ENCODE measurements around the gene PDGFRB.

The PDGFRB gene

DNA sequence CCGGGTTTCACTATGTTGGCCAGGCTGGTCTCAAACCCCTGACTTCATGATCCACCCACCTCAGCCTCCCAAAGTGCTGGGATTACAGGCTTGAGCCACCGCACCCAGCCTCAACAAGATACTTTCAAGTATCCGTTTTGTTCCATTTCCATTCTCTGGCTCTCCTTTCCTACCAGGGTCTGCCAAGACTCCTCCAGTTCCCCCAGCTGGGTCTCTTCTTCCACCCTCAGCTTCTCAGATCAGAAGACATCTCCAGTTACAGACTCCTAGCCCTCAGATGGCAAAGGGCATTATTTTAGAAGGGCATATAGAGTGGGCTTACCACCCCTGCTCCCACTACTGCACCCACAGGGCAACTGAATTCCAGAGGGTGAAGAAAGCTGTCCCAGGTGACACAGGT is 1.5 kb upstream of the PDGFRB start:
- H3K4me1 ChIP-seq (ENCODE audit: control insufficient read depth, insufficient read depth, low read length) = peaks cover 22% of the 10 kb centered on the region
- H3K27ac ChIP-seq (ENCODE audit: insufficient read depth, low read depth, low read length, poor library complexity, severe bottlenecking) = no peak overlapping the region
- H3K36me3 ChIP-seq (ENCODE audit: control insufficient read depth, insufficient read depth, low read length) = no peaks in the 10 kb centered on the region
- no peaks in the 10 kb centered on the region for H3K27me3 ChIP-seq (ENCODE audit: control insufficient read depth, insufficient read depth, low read length, poor library complexity, severe bottlenecking)
- no peaks in the 10 kb centered on the region for H3K9me3 ChIP-seq (ENCODE audit: control insufficient read depth, low read length)
- H3K4me3 ChIP-seq (ENCODE audit: insufficient read depth, low read depth, low read length) = no peak overlapping the region
- WGBS, 2 experiments = 92 to 93% methylated on average over 3 of the region's 3 CpGs

DNA sequence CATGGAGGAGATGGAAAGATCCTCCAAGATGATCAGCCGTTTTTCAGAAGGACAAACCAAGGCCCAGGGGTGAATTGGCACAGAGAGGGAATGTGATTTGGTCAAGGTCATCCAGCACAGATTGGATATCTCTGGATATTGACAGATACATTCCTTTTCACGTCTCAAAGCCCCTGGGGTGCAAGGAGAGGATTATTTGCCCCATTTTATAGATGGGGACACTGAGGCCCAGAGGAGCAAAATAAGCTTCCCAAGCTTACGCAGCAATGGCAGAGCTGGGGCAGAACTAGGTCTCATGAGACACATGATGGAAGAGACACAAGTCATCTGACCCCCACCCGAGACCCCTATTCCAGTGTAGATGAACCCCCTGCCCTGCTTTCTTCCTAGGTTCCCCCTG is 895 bp upstream of the PDGFRB start:
- H3K27ac ChIP-seq (ENCODE audit: insufficient read depth, low read depth, low read length, poor library complexity, severe bottlenecking) = no peak overlapping the region

DNA sequence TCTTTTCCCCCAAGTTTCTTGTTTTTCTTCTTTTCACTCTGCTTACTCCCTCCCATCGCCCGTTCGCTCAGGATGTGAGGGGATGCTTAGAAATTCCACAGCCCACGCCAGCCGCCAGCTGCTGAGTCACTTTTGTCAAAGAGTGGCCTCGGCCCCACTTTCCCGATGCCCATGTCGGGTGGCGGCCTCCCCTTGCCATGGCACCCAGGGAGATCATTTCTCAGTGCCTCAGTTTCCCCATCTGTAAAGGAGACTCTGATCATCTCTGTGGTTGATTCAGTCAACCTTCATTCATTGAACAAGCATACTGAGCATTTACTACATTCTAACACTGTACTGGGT is 353 bp upstream of the PDGFRB start:
- peaks cover 20% of the 10 kb centered on the region for H3K4me1 ChIP-seq (ENCODE audit: control insufficient read depth, insufficient read depth, low read length)
- no peaks in the 10 kb centered on the region for H3K9me3 ChIP-seq (ENCODE audit: control insufficient read depth, low read length)
- 46 to 49% methylated on average over 9 of the region's 9 CpGs for WGBS, 2 experiments
- no peaks in the 10 kb centered on the region for H3K27me3 ChIP-seq (ENCODE audit: control insufficient read depth, insufficient read depth, low read length, poor library complexity, severe bottlenecking)
- H3K36me3 ChIP-seq (ENCODE audit: control insufficient read depth, insufficient read depth, low read length) = no peaks in the 10 kb centered on the region
- no peak overlapping the region for H3K27ac ChIP-seq (ENCODE audit: insufficient read depth, low read depth, low read length, poor library complexity, severe bottlenecking)
- H3K4me3 ChIP-seq (ENCODE audit: insufficient read depth, low read depth, low read length) = peak overlapping the region; percentile 0

More for the DNA sequence above, 895 bp upstream of the PDGFRB start:
- Histone ChIP-seq H3K9me3 (ENCODE audit: control insufficient read depth, low read length) (no peaks in the 10 kb centered on the region), H3K4me3 (ENCODE audit: insufficient read depth, low read depth, low read length) (no peak overlapping the region), H3K27me3 (ENCODE audit: control insufficient read depth, insufficient read depth, low read length, poor library complexity, severe bottlenecking) (no peaks in the 10 kb centered on the region), H3K36me3 (ENCODE audit: control insufficient read depth, insufficient read depth, low read length) (no peaks in the 10 kb centered on the region), H3K4me1 (ENCODE audit: control insufficient read depth, insufficient read depth, low read length) (peaks cover 22% of the 10 kb centered on the region)
- WGBS, 2 experiments = 90 to 94% methylated on average over 4 of the region's 4 CpGs

DNA sequence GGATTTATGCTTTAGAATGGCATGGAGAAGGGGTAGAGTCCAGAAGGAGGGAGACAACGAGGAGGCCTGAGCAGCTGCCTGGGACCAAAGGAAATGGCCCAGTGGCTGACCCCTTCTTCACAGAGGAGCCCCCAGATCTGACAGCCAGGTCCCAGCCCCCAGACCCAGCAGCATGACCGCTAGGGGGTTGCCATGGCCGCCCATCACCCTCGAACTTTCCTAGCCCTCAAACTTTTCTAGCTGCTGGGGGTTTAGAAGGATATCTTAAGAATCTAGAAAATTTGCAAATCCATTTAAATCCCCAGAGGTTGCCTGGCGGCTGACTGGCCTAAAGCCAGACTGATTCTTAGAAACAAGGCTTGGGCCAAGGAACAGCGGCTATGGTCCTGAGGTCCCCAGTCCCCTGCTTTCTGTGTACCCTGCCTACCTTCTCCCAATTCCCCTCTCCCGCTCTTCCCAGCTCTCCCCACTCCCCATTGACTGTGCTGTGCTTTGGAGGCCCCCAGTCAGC is 972 bp downstream of the PDGFRB start:
- Histone ChIP-seq H3K4me1 (ENCODE audit: control insufficient read depth, insufficient read depth, low read length) (peaks cover 14% of the 10 kb centered on the region), H3K27ac (ENCODE audit: insufficient read depth, low read depth, low read length, poor library complexity, severe bottlenecking) (no peak overlapping the region), H3K36me3 (ENCODE audit: control insufficient read depth, insufficient read depth, low read length) (no peaks in the 10 kb centered on the region), H3K4me3 (ENCODE audit: insufficient read depth, low read depth, low read length) (no peak overlapping the region), H3K27me3 (ENCODE audit: control insufficient read depth, insufficient read depth, low read length, poor library complexity, severe bottlenecking) (no peaks in the 10 kb centered on the region), H3K9me3 (ENCODE audit: control insufficient read depth, low read length) (no peaks in the 10 kb centered on the region)
- 59 to 62% methylated on average over 5 to 7 of the region's 7 CpGs for WGBS, 2 experiments

DNA sequence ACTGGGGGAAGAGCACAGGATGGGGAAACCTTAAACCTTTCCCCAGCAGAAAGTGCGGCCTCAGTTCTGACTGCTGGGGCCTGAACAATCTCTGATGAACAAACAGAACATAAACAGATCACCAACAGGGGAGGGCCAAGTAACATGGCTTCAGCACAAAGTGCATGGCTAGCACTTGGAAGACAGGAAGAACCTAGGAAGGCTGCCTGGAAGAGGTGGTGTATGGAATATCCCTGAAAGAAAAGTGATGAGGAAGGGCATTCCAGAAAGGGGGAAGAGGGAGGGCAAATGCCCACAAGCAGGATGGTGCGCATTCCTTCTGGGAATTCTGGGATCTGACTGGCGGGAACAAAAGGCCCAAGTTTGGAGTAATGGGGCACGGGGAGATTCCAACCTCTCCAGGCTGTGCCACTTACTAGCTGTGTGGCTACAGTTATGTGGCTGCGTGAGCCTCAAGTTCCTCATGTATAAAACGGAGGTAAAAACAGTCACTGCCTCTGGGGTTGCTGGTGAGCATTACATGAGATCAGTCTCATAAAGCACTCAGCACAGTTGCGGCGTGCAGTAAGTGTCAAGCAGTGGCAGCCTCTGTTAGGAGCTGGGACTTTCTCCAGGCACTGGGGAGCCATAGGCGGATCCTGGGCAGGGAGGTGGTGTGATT is 1.6 kb downstream of the PDGFRB start:
- Histone ChIP-seq H3K27me3 (ENCODE audit: control insufficient read depth, insufficient read depth, low read length, poor library complexity, severe bottlenecking) (no peaks in the 10 kb centered on the region), H3K36me3 (ENCODE audit: control insufficient read depth, insufficient read depth, low read length) (no peaks in the 10 kb centered on the region), H3K9me3 (ENCODE audit: control insufficient read depth, low read length) (no peaks in the 10 kb centered on the region), H3K4me1 (ENCODE audit: control insufficient read depth, insufficient read depth, low read length) (peaks cover 13% of the 10 kb centered on the region), H3K4me3 (ENCODE audit: insufficient read depth, low read depth, low read length) (no peak overlapping the region), H3K27ac (ENCODE audit: insufficient read depth, low read depth, low read length, poor library complexity, severe bottlenecking) (no peak overlapping the region)
- 86 to 89% methylated on average over 9 of the region's 9 CpGs for WGBS, 2 experiments

DNA sequence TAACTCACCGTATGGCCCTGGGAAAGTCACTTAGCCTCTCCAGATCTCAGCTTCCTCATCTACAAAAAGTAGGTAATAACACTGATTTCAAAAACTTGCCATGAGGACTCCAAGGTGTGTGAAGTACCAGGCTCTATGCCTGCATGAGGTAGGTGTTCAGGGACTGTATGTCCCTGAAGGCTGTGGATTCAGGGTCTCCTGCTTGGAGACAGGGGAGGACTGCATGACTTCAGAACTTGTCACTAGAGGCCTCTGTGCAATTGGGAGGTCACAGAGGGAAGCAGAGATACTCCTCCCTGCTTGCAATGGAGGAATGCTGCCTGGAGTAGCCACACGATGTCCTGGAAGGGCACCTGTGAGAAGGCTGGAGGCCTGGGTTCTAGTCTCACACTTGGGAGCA is 2.2 kb downstream of the PDGFRB start:
- H3K4me3 ChIP-seq (ENCODE audit: insufficient read depth, low read depth, low read length) = no peak overlapping the region
- H3K27me3 ChIP-seq (ENCODE audit: control insufficient read depth, insufficient read depth, low read length, poor library complexity, severe bottlenecking) = no peaks in the 10 kb centered on the region
- 80 to 83% methylated on average over 2 of the region's 2 CpGs for WGBS, 2 experiments
- no peaks in the 10 kb centered on the region for H3K9me3 ChIP-seq (ENCODE audit: control insufficient read depth, low read length)
- no peaks in the 10 kb centered on the region for H3K36me3 ChIP-seq (ENCODE audit: control insufficient read depth, insufficient read depth, low read length)
- H3K4me1 ChIP-seq (ENCODE audit: control insufficient read depth, insufficient read depth, low read length) = peaks cover 13% of the 10 kb centered on the region
- no peak overlapping the region for H3K27ac ChIP-seq (ENCODE audit: insufficient read depth, low read depth, low read length, poor library complexity, severe bottlenecking)

DNA sequence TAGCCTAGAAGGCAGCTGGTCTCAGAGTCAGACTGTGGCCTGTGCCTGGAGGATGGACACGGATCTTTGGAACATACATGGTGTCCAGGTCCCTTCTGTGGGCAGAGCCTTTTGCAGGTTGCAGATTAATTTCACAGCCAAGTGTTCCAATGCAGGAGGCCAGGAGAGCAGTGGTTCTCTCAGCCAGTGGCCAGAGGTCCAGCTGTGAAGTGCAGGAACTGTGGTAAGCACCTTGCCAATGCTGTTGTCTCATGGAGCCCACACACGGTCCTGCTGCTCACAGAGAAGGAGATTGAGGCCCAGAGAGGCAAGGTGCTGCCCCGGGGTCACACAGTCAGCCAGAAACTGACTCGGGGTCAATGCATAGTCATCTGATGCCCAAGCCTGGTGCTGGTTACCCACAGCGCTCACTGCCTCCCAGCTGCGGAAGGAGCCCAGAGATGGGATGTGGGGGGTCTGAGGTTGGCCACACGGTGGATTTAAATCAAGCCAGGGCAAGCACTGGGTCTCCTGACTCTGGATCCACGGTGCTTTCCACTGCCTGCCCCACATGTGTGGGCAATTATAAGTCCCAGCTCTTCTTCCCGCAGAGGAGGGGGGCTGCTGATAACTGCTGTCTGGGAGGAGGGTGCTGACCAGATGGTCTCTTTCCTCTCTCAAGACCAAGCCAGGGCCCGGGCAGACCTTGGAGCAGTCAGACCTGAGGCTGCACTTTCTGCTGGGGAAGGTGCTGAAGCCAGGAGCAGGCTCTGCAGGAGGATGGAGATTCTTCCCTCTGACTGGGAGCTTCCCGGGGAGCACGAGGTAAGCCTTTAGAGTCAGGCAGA is 2.8 kb downstream of the PDGFRB start:
- no peaks in the 10 kb centered on the region for H3K36me3 ChIP-seq (ENCODE audit: control insufficient read depth, insufficient read depth, low read length)
- H3K4me3 ChIP-seq (ENCODE audit: insufficient read depth, low read depth, low read length) = no peak overlapping the region
- peaks cover 13% of the 10 kb centered on the region for H3K4me1 ChIP-seq (ENCODE audit: control insufficient read depth, insufficient read depth, low read length)
- H3K27me3 ChIP-seq (ENCODE audit: control insufficient read depth, insufficient read depth, low read length, poor library complexity, severe bottlenecking) = no peaks in the 10 kb centered on the region
- no peaks in the 10 kb centered on the region for H3K9me3 ChIP-seq (ENCODE audit: control insufficient read depth, low read length)
- 76 to 86% methylated on average over 12 of the region's 12 CpGs for WGBS, 2 experiments
- H3K27ac ChIP-seq (ENCODE audit: insufficient read depth, low read depth, low read length, poor library complexity, severe bottlenecking) = no peak overlapping the region

DNA sequence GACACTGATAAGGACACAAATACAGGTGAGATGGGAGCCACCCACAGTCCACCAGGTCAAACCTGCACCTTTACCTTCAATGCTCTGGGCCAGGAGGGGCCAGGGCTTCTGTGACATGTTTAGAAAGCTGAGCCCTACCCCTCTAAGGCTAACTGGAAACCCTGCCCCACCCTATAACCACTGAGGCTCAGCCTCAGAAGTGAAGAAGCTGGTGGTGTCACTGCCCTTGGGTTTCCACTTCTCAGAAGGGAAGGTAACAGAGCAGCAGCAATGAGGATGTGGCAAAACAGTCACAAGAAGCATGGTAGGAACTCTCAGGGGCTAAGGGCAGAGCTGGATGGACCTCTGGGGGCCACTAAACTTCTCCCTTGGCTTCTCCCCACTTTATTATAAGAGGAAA is 6.0 kb downstream of the PDGFRB start:
- Histone ChIP-seq H3K27me3 (ENCODE audit: control insufficient read depth, insufficient read depth, low read length, poor library complexity, severe bottlenecking) (no peaks in the 10 kb centered on the region), H3K4me3 (ENCODE audit: insufficient read depth, low read depth, low read length) (no peak overlapping the region), H3K9me3 (ENCODE audit: control insufficient read depth, low read length) (no peaks in the 10 kb centered on the region), H3K27ac (ENCODE audit: insufficient read depth, low read depth, low read length, poor library complexity, severe bottlenecking) (no peak overlapping the region), H3K4me1 (ENCODE audit: control insufficient read depth, insufficient read depth, low read length) (peaks cover 17% of the 10 kb centered on the region), H3K36me3 (ENCODE audit: control insufficient read depth, insufficient read depth, low read length) (no peaks in the 10 kb centered on the region)

DNA sequence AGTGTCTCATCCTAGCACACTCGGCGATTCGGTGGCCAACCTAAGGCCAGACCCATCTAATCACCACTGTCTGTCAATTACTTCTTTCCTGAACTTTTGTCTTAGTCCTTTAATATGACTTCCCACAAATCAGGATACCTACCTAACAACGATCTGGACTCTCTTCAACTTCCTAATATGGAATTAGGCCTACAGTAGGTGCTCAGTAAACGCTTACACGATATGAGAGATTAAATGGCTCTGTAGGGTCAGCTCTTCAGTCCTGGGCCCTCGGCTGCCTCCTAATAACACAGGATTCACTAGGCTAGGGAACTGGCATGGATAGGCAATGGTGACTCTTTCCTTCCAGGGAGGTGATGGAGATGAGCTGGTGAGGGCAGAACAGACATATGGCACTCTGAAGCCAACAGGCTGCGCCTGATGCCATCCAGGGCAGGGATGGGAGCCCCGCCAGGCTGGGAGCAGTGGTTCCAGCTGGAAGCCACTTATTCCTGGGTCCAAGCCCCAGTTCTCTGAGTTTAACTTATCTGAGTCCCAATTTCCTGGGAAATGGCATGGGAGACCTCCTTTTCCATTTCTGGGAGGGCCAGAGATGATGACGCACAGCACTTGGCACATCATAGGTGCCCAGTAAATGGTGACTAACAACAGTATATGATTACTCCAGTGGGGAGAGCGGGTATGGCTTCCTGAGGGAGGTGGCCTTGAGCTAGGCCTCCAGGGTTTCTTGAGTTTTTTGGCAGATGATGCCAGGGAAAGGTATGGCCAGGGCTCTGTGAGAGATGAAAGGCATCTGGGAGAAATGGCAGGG is 7.3 kb downstream of the PDGFRB start:
- H3K4me1 ChIP-seq (ENCODE audit: control insufficient read depth, insufficient read depth, low read length) = peaks cover 23% of the 10 kb centered on the region
- no peaks in the 10 kb centered on the region for H3K36me3 ChIP-seq (ENCODE audit: control insufficient read depth, insufficient read depth, low read length)
- no peak overlapping the region for H3K4me3 ChIP-seq (ENCODE audit: insufficient read depth, low read depth, low read length)
- no peak overlapping the region for H3K27ac ChIP-seq (ENCODE audit: insufficient read depth, low read depth, low read length, poor library complexity, severe bottlenecking)
- H3K27me3 ChIP-seq (ENCODE audit: control insufficient read depth, insufficient read depth, low read length, poor library complexity, severe bottlenecking) = no peaks in the 10 kb centered on the region
- 95% methylated on average over 11 of the region's 11 CpGs for WGBS, 2 experiments
- H3K9me3 ChIP-seq (ENCODE audit: control insufficient read depth, low read length) = no peaks in the 10 kb centered on the region

DNA sequence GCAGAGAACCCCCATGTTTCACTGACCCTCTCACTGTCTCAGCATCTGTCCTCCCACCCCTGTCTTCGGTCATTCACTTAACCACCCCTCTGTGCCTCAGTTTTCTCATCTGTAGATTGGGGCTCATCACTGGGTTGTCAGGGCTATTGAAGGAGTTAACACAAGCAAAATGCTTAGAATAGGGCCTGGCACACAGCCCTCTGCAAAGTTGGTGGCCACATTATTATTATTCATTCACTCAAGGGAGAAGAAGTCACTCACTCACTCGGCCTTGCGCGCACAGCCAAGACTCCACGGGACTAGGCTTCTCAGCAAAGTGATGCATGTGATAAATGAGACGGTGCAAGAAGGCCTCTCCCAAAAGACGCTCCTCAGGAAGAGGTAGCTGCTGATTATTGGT is 8.0 kb downstream of the PDGFRB start:
- Histone ChIP-seq H3K4me3 (ENCODE audit: insufficient read depth, low read depth, low read length) (no peak overlapping the region), H3K36me3 (ENCODE audit: control insufficient read depth, insufficient read depth, low read length) (no peaks in the 10 kb centered on the region), H3K4me1 (ENCODE audit: control insufficient read depth, insufficient read depth, low read length) (peaks cover 25% of the 10 kb centered on the region), H3K27ac (ENCODE audit: insufficient read depth, low read depth, low read length, poor library complexity, severe bottlenecking) (no peak overlapping the region), H3K27me3 (ENCODE audit: control insufficient read depth, insufficient read depth, low read length, poor library complexity, severe bottlenecking) (no peaks in the 10 kb centered on the region), H3K9me3 (ENCODE audit: control insufficient read depth, low read length) (no peaks in the 10 kb centered on the region)
- WGBS, 2 experiments = 97 to 99% methylated on average over 7 of the region's 7 CpGs

Measured in ectodermal cell (in vitro differentiated cells).